Ecto neural progenitor cell (in vitro differentiated cells): Measurements from ENCODE around the gene CACNA1H.
"Not testable (repeated sequence)": the region's sequence is repeated elsewhere in the genome, so short reads cannot be mapped to it uniquely, and the experiment has no call there.

Source experiments
- DNase-seq: peaks from one replicate; pipeline ENCODE4 v3.0.0-alpha.2; 2018; ENCODE audit warnings: low spot score

The CACNA1H gene

GRCh38 chr16:1192384-1193073, 39.6 kb downstream of the CACNA1H start:
- no peak for DNase-seq

GRCh38 chr16:1193143-1193824, 40.4 kb downstream of the CACNA1H start:
- no peak for DNase-seq

GRCh38 chr16:1193825-1194581, 41.1 kb downstream of the CACNA1H start:
- DNase-seq: peak; percentile 48

GRCh38 chr16:1194665-1195392, 41.9 kb downstream of the CACNA1H start:
- peak; percentile 71 for DNase-seq

- no peak for DNase-seq
Observed at GRCh38 chr16:1195393-1195666, 42.4 kb downstream of the CACNA1H start.

- DNase-seq: no peak
Observed at GRCh38 chr16:1196494-1196893, 43.6 kb downstream of the CACNA1H start.

GRCh38 chr16:1197237-1197866, 44.4 kb downstream of the CACNA1H start:
- DNase-seq: no peak

GRCh38 chr16:1198194-1198593, 45.3 kb downstream of the CACNA1H start:
- no peak for DNase-seq

GRCh38 chr16:1198671-1199346, 45.9 kb downstream of the CACNA1H start:
- DNase-seq: not testable (repeated sequence)

- DNase-seq: no peak
Observed at GRCh38 chr16:1199347-1200013, 46.6 kb downstream of the CACNA1H start.

- no peak for DNase-seq
Observed at GRCh38 chr16:1200014-1200627, 47.2 kb downstream of the CACNA1H start.

- no peak for DNase-seq
Observed at GRCh38 chr16:1201444-1201843, 48.5 kb downstream of the CACNA1H start.

- no peak for DNase-seq
Observed at GRCh38 chr16:1202274-1202673, 49.4 kb downstream of the CACNA1H start.

- no peak for DNase-seq
Observed at GRCh38 chr16:1204933-1205332, 52.0 kb downstream of the CACNA1H start.

GRCh38 chr16:1206326-1206725, 53.4 kb downstream of the CACNA1H start:
- no peak for DNase-seq

GRCh38 chr16:1206786-1207185, 53.9 kb downstream of the CACNA1H start:
- DNase-seq: no peak

- no peak for DNase-seq
Observed at GRCh38 chr16:1208239-1208830, 55.4 kb downstream of the CACNA1H start.

GRCh38 chr16:1209081-1209480, 56.2 kb downstream of the CACNA1H start:
- no peak for DNase-seq

GRCh38 chr16:1210461-1210860, 57.6 kb downstream of the CACNA1H start:
- DNase-seq: no peak
